GM18517 (cell line): Measurements from ENCODE around the gene TMEM126A.
A peak's percentile ranks its signal among the peaks of the same experiment; 100 is the strongest.
"Not testable (repeated sequence)": the region's sequence is repeated elsewhere in the genome, so short reads cannot be mapped to it uniquely, and the experiment has no call there.

Experiments used
- ATAC-seq: cut with Tn5 transposase; IDR thresholded peaks from one replicate; pipeline ENCODE4 v1.9.1; 2021; ENCODE audit warnings: mild to moderate bottlenecking, moderate library complexity; ENCODE audit not compliant: unreplicated experiment

TMEM126A gene

GRCh38 chr11:85656777-85657176, 9.0 kb downstream of the TMEM126A start:
- no peak for ATAC-seq

- ATAC-seq, result no peak
Observed at GRCh38 chr11:85658180-85658579, 10.4 kb downstream of the TMEM126A start.

GRCh38 chr11:85661972-85662664, 14.4 kb downstream of the TMEM126A start:
- ATAC-seq, result no peak

GRCh38 chr11:85663080-85663752, 15.4 kb downstream of the TMEM126A start:
- ATAC-seq, result no peak

GRCh38 chr11:85663753-85664614, 16.2 kb downstream of the TMEM126A start:
- peak; percentile 63 for ATAC-seq

- peak; percentile 87 for ATAC-seq
Observed at GRCh38 chr11:85664615-85665481, 17.1 kb downstream of the TMEM126A start, which contains the start of gene CREBZF. TSS of gene CREBZF (minus strand) at chr11:85665129. CDS start at chr11:85664875, 254 bp downstream.

GRCh38 chr11:85665733-85666132, 18.0 kb downstream of the TMEM126A start:
- no peak for ATAC-seq

GRCh38 chr11:85666687-85667086, 18.9 kb downstream of the TMEM126A start:
- ATAC-seq, result no peak

GRCh38 chr11:85668157-85668556, 20.4 kb downstream of the TMEM126A start:
- ATAC-seq, result no peak

- not testable (repeated sequence) for ATAC-seq
Observed at GRCh38 chr11:85670949-85671663, 23.3 kb downstream of the TMEM126A start.

- no peak for ATAC-seq
Observed at GRCh38 chr11:85672105-85672902, 24.5 kb downstream of the TMEM126A start.

- no peak for ATAC-seq
Observed at GRCh38 chr11:85673393-85673792, 25.6 kb downstream of the TMEM126A start.

- ATAC-seq, result no peak
Observed at GRCh38 chr11:85679576-85679975, 31.8 kb downstream of the TMEM126A start.

- no peak for ATAC-seq
Observed at GRCh38 chr11:85680897-85681296, 33.1 kb downstream of the TMEM126A start.

- ATAC-seq, result peak; percentile 83
Observed at GRCh38 chr11:85682330-85683305, 34.9 kb downstream of the TMEM126A start.

GRCh38 chr11:85685125-85685819, 37.5 kb downstream of the TMEM126A start:
- no peak for ATAC-seq

GRCh38 chr11:85685820-85686459, 38.2 kb downstream of the TMEM126A start, which contains the start of gene CCDC89:
TSS of gene CCDC89 (minus strand) at chr11:85686195. CDS start at chr11:85686130, 65 bp downstream.
- ATAC-seq, result no peak
